ENCODE measurements around the gene EYA2.

DNA sequence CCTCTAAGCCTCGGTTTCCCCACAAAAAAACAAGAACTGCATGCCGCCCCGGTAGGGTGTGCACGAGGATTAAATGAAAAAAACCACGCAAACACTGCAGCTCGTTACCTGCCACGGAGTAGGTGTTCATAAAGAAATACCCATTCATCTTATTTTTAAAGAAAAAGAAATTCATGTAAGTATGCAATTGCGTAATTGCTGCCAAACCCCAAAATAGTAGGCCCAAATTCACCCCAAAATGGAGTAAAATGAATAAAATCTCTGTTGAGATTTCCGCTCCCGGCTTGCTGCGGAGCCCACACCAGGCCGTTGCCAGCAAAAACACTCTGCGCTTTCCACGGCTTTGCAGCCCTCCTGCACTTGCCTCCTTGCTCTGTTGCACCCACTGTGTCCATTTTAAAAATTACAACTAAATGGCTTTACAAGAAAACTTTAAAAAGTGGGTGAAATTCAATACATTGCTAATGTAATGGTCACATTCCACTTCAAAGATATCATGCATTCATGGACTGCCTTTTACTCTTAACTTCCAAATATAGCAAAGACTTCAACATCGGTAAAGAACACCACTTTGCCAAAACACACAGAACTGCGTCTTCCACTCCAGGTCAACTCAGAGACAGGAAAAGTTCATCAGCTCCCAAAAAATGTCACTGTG lies 336.9 kb downstream of the EYA2 start:
- TF ChIP-seq EZH2 (IDR thresholded peaks at IDR 0.05; ENCODE audit: borderline replicate concordance, insufficient read depth, low read depth, low read length, poor library complexity, severe bottlenecking): no peak
- TF ChIP-seq, protein P1, sequence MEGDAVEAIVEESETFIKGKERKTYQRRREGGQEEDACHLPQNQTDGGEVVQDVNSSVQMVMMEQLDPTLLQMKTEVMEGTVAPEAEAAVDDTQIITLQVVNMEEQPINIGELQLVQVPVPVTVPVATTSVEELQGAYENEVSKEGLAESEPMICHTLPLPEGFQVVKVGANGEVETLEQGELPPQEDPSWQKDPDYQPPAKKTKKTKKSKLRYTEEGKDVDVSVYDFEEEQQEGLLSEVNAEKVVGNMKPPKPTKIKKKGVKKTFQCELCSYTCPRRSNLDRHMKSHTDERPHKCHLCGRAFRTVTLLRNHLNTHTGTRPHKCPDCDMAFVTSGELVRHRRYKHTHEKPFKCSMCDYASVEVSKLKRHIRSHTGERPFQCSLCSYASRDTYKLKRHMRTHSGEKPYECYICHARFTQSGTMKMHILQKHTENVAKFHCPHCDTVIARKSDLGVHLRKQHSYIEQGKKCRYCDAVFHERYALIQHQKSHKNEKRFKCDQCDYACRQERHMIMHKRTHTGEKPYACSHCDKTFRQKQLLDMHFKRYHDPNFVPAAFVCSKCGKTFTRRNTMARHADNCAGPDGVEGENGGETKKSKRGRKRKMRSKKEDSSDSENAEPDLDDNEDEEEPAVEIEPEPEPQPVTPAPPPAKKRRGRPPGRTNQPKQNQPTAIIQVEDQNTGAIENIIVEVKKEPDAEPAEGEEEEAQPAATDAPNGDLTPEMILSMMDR (IDR thresholded peaks at IDR 0.05): no peak

Data from B cell (primary cell).